Gastroesophageal sphincter (tissue), 3 donors: ENCODE data around the gene RTN4RL1.

Experiments
- EP300 ChIP-seq: sonication (generic); formaldehyde crosslinking; IDR thresholded peaks from one replicate; pipeline ENCODE4 v1.6.1; 2017; ENCODE audit warnings: antibody characterized with exemption, mild to moderate bottlenecking
- POLR2A ChIP-seq, 2 donors: fragments of 450-650 bp; IDR thresholded peaks; one replicate each; pipeline ENCODE4 v1.6.1; 2017; ENCODE audit warnings: antibody characterized with exemption in 2 of 2, mild to moderate bottlenecking in 2 of 2, moderate library complexity in 1 of 2
- POLR2AphosphoS5 ChIP-seq: sonication (generic); formaldehyde crosslinking; IDR thresholded peaks from one replicate; pipeline ENCODE4 v1.6.1; 2017; ENCODE audit warnings: antibody characterized with exemption
- TF ChIP-seq, protein P1 (sequence below), 4 experiments: fragments of 200-600 bp in 2 of 4; fragments of 450-650 bp in 2 of 4; sonication (generic) in 1 of 4; IDR thresholded peaks; one replicate each; pipeline ENCODE4 v1.5.1; 2017 to 2019; ENCODE audit warnings: antibody characterized with exemption in 4 of 4, mild to moderate bottlenecking in 2 of 4, moderate library complexity in 2 of 4

DNA sequence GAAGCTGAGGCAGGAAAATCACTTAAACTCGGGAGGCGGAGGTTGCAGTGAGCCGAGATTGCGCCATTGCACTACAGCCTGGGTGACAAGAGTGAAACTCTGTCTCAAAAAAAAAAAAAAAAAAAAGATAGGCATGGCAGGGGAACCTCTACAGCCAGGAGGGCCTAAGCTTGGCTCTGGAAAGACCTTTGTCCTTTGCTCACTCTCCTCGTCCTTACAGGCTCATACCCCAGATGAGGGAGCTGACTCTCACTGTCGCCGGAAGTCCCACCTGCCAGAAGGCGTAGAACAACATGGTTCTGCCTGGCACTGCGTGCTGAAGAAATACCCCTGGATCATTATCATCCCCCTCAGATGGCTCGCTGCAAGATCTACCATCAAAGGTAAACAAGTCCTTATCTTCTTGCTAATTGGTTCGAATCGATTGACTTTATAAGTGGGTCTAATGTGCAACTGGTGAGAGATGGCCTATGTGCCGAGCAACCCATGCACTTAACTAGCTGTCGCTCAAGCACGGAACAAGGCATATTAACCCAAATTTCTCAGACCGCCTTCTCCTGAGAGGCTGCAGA is 29.7 kb downstream of the RTN4RL1 start:
- TF ChIP-seq, protein P1, sequence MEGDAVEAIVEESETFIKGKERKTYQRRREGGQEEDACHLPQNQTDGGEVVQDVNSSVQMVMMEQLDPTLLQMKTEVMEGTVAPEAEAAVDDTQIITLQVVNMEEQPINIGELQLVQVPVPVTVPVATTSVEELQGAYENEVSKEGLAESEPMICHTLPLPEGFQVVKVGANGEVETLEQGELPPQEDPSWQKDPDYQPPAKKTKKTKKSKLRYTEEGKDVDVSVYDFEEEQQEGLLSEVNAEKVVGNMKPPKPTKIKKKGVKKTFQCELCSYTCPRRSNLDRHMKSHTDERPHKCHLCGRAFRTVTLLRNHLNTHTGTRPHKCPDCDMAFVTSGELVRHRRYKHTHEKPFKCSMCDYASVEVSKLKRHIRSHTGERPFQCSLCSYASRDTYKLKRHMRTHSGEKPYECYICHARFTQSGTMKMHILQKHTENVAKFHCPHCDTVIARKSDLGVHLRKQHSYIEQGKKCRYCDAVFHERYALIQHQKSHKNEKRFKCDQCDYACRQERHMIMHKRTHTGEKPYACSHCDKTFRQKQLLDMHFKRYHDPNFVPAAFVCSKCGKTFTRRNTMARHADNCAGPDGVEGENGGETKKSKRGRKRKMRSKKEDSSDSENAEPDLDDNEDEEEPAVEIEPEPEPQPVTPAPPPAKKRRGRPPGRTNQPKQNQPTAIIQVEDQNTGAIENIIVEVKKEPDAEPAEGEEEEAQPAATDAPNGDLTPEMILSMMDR (IDR thresholded peaks at IDR 0.05): no peak
- TF ChIP-seq POLR2A (IDR thresholded peaks at IDR 0.05) (no peak), EP300 (no peak), POLR2AphosphoS5 (no peak)
